DMS153 (cell line): ENCODE data around the gene VN1R5.

ENCODE experiments used
- DNase-seq: peaks from one replicate; lab custom pipeline; 2025; lab: John Stamatoyannopoulos, UW

The VN1R5 gene

DNA sequence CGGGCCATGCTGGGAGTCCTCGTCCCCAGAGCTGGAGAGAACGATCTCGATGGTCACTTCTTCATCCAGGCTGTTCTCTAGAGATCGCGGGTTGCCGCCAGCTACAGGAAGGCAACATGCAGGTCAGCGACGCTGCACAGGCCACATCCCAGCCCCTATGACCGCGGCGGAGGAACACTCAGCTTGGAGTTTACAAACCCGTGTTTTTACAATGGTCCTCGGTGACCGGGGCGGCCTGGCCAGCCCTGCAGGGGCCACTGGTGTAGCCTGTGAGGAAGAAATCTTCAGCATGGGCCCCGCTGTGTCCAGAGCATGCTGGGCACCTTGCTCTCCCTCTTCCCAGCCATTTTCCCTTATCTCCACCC, 45.3 kb downstream of the VN1R5 start:
- DNase-seq, result no peak

DNA sequence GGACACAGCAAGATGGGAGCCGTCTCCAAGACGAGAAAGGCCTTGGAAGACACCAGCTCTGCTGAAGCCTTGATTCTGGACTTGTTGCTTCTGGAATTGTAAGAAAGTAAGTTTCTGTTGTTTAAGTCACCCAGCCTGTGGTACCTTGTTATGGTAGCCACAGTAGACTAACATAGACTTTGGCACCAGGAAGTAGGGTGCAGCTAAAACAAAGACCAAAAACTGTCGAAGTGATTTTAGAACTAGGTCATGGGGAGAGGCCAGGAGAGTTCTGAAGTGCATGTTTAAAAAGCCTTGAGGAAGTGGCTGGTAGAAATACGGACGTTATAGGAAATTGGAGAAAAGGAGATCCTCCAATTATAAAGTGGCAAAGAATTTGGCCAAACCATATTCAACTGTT, 47.3 kb downstream of the VN1R5 start:
- no peak for DNase-seq

DNA sequence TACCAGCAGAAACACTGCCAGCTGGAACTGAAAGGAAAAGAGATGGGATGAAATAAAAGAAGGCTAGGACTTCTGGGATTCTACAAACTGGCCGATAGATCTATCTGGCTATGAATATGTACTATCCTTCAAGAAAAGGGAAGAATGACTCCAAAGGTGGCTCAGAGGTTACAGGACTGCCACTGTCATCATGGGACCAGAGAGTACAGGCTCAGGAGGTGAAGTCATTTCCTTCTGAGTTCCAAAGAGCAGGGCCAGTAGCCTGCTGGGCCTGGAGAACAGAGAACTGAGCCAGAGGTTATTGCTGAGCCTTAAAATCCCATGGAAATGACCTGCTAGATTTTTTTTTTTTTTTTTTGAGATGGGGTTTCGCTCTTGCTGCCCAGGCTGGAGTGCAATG, 48.2 kb downstream of the VN1R5 start:
- DNase-seq, result no peak
